ENCODE data around the gene CFHR2.
"Not testable (repeated sequence)": the region's sequence is repeated elsewhere in the genome, so short reads cannot be mapped to it uniquely, and the experiment has no call there.

GRCh38 chr1:196912283-196912682 is 31.3 kb upstream of the CFHR2 start:
- not testable (repeated sequence) for TF ChIP-seq CTCF (IDR thresholded peaks at IDR 0.05; ENCODE audit: insufficient read depth, low read depth, low read length); EZH2 (IDR thresholded peaks at IDR 0.05; ENCODE audit: insufficient read depth, low read length)
